Suprapubic skin (tissue), 4 donors: ENCODE measurements around the gene DPH5. TPM values are rescaled to one million over a fixed set of nuclear protein-coding genes. Genes with fewer than 3 reads are reported as not detected.

Experiments
- DNase-seq, 2 donors: peaks; one replicate each; pipeline ENCODE4 v3.0.0-alpha.2; 2019; ENCODE audit warnings: low spot score in 2 of 2
- H3K27ac ChIP-seq: fragments of 200-600 bp; sonication (generic); one replicate; pipeline ENCODE4 v1.5.1; 2019
- H3K27me3 ChIP-seq: fragments of 200-600 bp; sonication (generic); one replicate; pipeline ENCODE4 v1.5.1; 2019
- H3K36me3 ChIP-seq: fragments of 200-600 bp; sonication (generic); one replicate; pipeline ENCODE4 v1.5.1; 2019
- H3K4me1 ChIP-seq: fragments of 200-600 bp; sonication (generic); one replicate; pipeline ENCODE4 v1.5.1; 2019
- H3K4me3 ChIP-seq: fragments of 200-600 bp; sonication (generic); one replicate; pipeline ENCODE4 v1.5.1; 2019; ENCODE audit warnings: mild to moderate bottlenecking
- H3K9me3 ChIP-seq: fragments of 200-600 bp; sonication (generic); one replicate; pipeline ENCODE4 v1.5.1; 2019
- EP300 ChIP-seq: sonication (generic); formaldehyde crosslinking; IDR thresholded peaks from one replicate; pipeline ENCODE4 v1.6.1; 2017; ENCODE audit warnings: antibody characterized with exemption
- POLR2A ChIP-seq, 2 donors: fragments of 450-650 bp; IDR thresholded peaks; one replicate each; pipeline ENCODE4 v1.6.1; 2017; ENCODE audit warnings: antibody characterized with exemption in 2 of 2, mild to moderate bottlenecking in 2 of 2, moderate library complexity in 2 of 2
- POLR2AphosphoS5 ChIP-seq, 3 donors: sonication (generic); formaldehyde crosslinking; IDR thresholded peaks; one replicate each; pipeline ENCODE4 v1.6.1; 2017; ENCODE audit warnings: antibody characterized with exemption in 3 of 3
- WGBS: methylation state at CpG from one replicate; pipeline ENCODE4 v1.1.5; 2018; 5-methylcytosine and 5-hydroxymethylcytosine counted together
- total RNA-seq, 4 donors: library from RNA; depleted of rRNA; stranded (reverse); fragments of >200 nt; gene quantifications; one replicate each; pipeline ENCODE4 v1.1.0, GENCODE V29; 2016
- TF ChIP-seq, protein P1 (sequence below), 2 donors: fragments of 200-600 bp in 1 of 2; fragments of 450-650 bp in 1 of 2; sonication (generic) in 1 of 2; IDR thresholded peaks; one replicate each; pipeline ENCODE4 v1.5.1; 2016 to 2019; ENCODE audit warnings: antibody characterized with exemption in 2 of 2, mild to moderate bottlenecking in 1 of 2, moderate library complexity in 1 of 2

DPH5 gene
- total RNA-seq, 4 donors from 2014 or later: 15.8 to 29.8 (median 24.3) TPM

DNA sequence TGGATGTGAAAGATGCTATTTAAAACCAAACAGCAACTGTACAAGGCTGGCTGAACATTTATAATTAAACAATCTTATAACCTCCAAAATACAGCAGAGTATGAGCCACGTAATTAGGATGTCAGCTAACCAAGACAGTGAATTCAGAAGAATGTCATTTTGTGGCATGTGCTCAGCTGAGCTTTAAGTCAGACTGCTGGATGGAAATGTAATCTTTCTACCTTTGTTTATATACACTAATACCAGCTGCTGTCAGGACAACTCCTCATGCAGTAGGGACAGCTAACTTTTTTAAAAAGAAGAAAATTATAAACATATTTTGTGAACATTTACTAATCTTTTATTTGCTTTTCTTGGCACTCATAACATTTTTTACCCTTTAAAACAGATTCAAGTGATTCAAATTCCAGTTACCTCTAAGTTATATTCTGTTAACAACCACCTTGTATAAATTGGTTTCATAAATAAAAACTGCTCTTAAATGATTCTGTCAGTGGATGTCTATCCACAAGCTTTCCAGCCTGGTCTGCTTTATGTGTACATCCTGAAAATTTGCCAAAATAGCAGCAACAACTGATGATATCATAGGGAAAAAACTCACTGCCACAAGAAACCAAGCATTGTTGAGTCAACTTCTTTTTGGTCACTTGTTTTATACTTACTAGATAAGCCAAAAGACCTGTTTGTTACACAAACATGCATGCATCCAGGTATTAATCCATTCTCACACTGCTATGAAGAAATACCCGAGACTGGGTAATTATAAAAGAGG is 36.1 kb downstream of the DPH5 start:
- Histone ChIP-seq H3K4me1 (no peaks in the 10 kb centered on the region), H3K4me3 (no peak overlapping the region), H3K27ac (no peak overlapping the region), H3K9me3 (no peaks in the 10 kb centered on the region), H3K27me3 (no peaks in the 10 kb centered on the region), H3K36me3 (peaks cover 11% of the 10 kb centered on the region)
- DNase-seq: no peak
- TF ChIP-seq, protein P1, sequence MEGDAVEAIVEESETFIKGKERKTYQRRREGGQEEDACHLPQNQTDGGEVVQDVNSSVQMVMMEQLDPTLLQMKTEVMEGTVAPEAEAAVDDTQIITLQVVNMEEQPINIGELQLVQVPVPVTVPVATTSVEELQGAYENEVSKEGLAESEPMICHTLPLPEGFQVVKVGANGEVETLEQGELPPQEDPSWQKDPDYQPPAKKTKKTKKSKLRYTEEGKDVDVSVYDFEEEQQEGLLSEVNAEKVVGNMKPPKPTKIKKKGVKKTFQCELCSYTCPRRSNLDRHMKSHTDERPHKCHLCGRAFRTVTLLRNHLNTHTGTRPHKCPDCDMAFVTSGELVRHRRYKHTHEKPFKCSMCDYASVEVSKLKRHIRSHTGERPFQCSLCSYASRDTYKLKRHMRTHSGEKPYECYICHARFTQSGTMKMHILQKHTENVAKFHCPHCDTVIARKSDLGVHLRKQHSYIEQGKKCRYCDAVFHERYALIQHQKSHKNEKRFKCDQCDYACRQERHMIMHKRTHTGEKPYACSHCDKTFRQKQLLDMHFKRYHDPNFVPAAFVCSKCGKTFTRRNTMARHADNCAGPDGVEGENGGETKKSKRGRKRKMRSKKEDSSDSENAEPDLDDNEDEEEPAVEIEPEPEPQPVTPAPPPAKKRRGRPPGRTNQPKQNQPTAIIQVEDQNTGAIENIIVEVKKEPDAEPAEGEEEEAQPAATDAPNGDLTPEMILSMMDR (IDR thresholded peaks at IDR 0.05): no peak
- TF ChIP-seq EP300: no peak
- TF ChIP-seq POLR2A (IDR thresholded peaks at IDR 0.05): no peak
- TF ChIP-seq POLR2AphosphoS5 (IDR thresholded peaks at IDR 0.05): no peak
- WGBS: 59% methylated on average over 2 of the region's 2 CpGs

DNA sequence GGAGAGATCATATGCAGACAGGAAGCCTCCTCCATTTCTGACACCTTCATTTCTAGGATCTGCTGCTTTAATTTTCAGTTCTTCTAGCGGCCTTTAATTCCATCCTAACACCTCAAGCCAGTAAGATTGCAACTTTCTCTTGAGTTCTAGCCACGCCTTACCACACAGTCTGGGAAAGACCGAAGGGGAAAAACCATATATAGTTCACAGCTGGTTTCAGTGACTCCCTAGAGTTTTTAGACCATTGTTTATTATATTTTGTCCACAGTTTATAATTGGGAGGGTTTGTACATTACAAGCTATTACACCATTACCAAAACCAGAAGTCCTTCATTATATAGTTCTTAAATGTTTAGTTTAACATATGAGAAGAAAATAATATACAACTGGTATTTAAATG is 37.5 kb downstream of the DPH5 start:
- TF ChIP-seq POLR2AphosphoS5 (IDR thresholded peaks at IDR 0.05): no peak
- TF ChIP-seq, protein P1 (IDR thresholded peaks at IDR 0.05): no peak
- no peak for TF ChIP-seq POLR2A (IDR thresholded peaks at IDR 0.05)
- no peak overlapping the region for H3K27ac ChIP-seq
- H3K27me3 ChIP-seq: no peaks in the 10 kb centered on the region
- 78% methylated on average over 3 of the region's 3 CpGs for WGBS
- H3K4me3 ChIP-seq: no peak overlapping the region
- peaks cover 11% of the 10 kb centered on the region for H3K36me3 ChIP-seq
- no peaks in the 10 kb centered on the region for H3K9me3 ChIP-seq
- no peaks in the 10 kb centered on the region for H3K4me1 ChIP-seq
- DNase-seq: no peak

DNA sequence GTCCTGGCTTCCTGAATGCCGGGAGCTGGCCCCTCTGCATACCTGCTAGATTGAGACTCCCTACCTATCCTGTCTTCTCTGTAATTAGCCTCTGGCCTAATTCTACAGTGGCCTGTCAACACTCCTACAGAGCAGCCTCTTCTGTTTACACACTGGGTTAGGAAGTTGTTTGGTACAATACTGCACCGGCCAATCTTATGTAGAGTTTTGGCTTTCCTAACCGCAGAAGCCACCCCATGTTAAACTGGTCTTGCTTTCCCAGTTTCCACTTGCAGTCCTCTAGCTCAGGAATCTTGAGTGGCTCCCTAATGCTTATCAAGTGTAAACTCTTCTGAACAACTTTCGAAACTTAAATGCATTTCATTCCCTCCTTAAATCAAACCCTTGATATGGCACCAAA is 42.8 kb downstream of the DPH5 start:
- Histone ChIP-seq H3K4me3 (no peak overlapping the region), H3K36me3 (peaks cover 8% of the 10 kb centered on the region), H3K27ac (no peak overlapping the region), H3K4me1 (no peaks in the 10 kb centered on the region), H3K27me3 (no peaks in the 10 kb centered on the region), H3K9me3 (no peaks in the 10 kb centered on the region)
- TF ChIP-seq POLR2A (IDR thresholded peaks at IDR 0.05) (no peak), EP300 (no peak), POLR2AphosphoS5 (IDR thresholded peaks at IDR 0.05) (no peak)
- TF ChIP-seq, protein P1 (IDR thresholded peaks at IDR 0.05): no peak
- WGBS: 81% methylated on average over 4 of the region's 4 CpGs
- DNase-seq: no peak

DNA sequence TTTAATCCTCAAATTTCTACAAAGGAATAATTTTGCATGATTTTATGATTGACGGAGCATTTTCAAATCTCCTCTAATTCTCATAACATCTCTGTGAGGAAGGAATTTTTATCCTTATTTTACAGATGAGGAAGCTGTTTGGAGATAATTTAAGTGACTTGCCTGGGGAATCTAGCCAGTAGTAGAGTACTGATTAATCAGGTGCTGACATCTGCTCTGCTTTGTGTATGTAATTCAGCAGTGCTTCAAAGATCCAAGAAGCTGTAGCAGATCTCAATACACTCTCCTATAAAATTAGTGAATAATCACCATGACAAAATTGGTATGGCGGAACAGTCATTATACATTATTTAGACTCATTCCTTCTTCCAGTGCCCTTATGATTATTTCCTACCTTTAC is 46.0 kb downstream of the DPH5 start:
- no peak for DNase-seq
- no peak overlapping the region for H3K4me3 ChIP-seq
- H3K27ac ChIP-seq: no peak overlapping the region
- H3K36me3 ChIP-seq: peaks cover 27% of the 10 kb centered on the region
- H3K4me1 ChIP-seq: no peaks in the 10 kb centered on the region
- WGBS: 98% methylated on average over 2 of the region's 2 CpGs
- no peaks in the 10 kb centered on the region for H3K27me3 ChIP-seq
- no peaks in the 10 kb centered on the region for H3K9me3 ChIP-seq
- TF ChIP-seq, protein P1 (IDR thresholded peaks at IDR 0.05): no peak
- TF ChIP-seq POLR2AphosphoS5 (IDR thresholded peaks at IDR 0.05): no peak
- TF ChIP-seq EP300: no peak
- no peak for TF ChIP-seq POLR2A (IDR thresholded peaks at IDR 0.05)

DNA sequence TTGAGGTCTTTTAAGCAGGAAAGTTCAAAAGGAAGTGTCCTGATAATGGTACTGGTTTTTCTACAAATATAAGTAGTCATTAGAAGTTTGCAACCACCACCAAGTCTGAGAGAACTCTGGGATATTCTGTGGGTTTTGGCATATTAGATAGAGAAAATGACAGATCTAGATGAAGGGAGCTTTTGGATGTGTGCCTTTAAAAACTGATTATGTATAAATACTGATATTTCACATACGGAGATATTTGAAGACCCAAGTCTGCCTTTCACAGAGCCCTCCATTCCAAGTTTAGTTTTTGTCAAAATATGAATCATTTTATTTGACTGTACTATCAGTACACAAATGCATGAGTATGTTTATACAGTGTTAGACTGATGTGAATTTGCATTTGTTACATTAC is 48.6 kb downstream of the DPH5 start:
- Histone ChIP-seq H3K4me1 (no peaks in the 10 kb centered on the region), H3K9me3 (no peaks in the 10 kb centered on the region), H3K27ac (no peak overlapping the region), H3K27me3 (no peaks in the 10 kb centered on the region), H3K4me3 (no peak overlapping the region), H3K36me3 (peaks cover 27% of the 10 kb centered on the region)
- 97% methylated on average over 1 of the region's 1 CpG for WGBS
- TF ChIP-seq EP300 (no peak), POLR2A (IDR thresholded peaks at IDR 0.05) (no peak), POLR2AphosphoS5 (IDR thresholded peaks at IDR 0.05) (no peak)
- TF ChIP-seq, protein P1 (IDR thresholded peaks at IDR 0.05): no peak
- DNase-seq: no peak
